Keratinocyte (primary cell): ENCODE measurements around the gene SH2D1B. TPM values are rescaled to one million over a fixed set of nuclear protein-coding genes. Genes with fewer than 3 reads are reported as not detected.

ENCODE experiments used
- DNase-seq: peaks from one replicate; pipeline ENCODE4 v3.0.0-alpha.2; 2011; ENCODE audit warnings: low read depth, missing footprints, low spot score
- FAIRE-seq: peaks from 2 replicates; lab custom pipeline; 2011; peaks lifted over from hg19 to GRCh38; lab: Jason Lieb, UNC
- H2AFZ ChIP-seq: 2 replicates; pipeline ENCODE4 v1.6.0; 2012; ENCODE audit warnings: low read length, control low read depth, inconsistent platforms; ENCODE audit not compliant: control insufficient read depth
- H3K27ac ChIP-seq: 2 replicates; pipeline ENCODE4 v1.5.1; 2011; ENCODE audit warnings: low read length; ENCODE audit not compliant: control insufficient read depth, insufficient read depth
- H3K27me3 ChIP-seq: 3 replicates; pipeline ENCODE4 v1.6.0; 2011; ENCODE audit warnings: low read length; ENCODE audit not compliant: control insufficient read depth, insufficient read depth; ENCODE audit errors: extremely low read depth
- H3K36me3 ChIP-seq, 2 experiments: 2 replicates in 1 of 2; 3 replicates in 1 of 2; pipeline ENCODE4 v1.5.1; 2011; ENCODE audit warnings: low read length in 2 of 2, mild to moderate bottlenecking in 1 of 2; ENCODE audit not compliant: control insufficient read depth in 2 of 2, insufficient read depth in 2 of 2; ENCODE audit errors: extremely low read depth in 1 of 2
- H3K4me1 ChIP-seq: 3 replicates; pipeline ENCODE4 v1.5.1; 2011; ENCODE audit warnings: low read length; ENCODE audit not compliant: control insufficient read depth, insufficient read depth; ENCODE audit errors: extremely low read depth
- H3K4me2 ChIP-seq: 3 replicates; pipeline ENCODE4 v1.6.0; 2011; ENCODE audit warnings: low read depth, low read length; ENCODE audit not compliant: control insufficient read depth, insufficient read depth; ENCODE audit errors: extremely low read depth
- H3K4me3 ChIP-seq, 3 experiments: fragments of 200-600 bp in 1 of 3; sonication (generic) in 1 of 3; 2 replicates in 2 of 3; 3 replicates in 1 of 3; pipeline ENCODE4 v1.5.1; 2011 to 2016; ENCODE audit warnings: low read length in 3 of 3, mild to moderate bottlenecking in 3 of 3, control low read depth in 2 of 3, inconsistent platforms in 1 of 3, low read depth in 1 of 3, mixed read lengths in 1 of 3, mixed run types in 1 of 3, moderate library complexity in 1 of 3; ENCODE audit not compliant: control insufficient read depth in 2 of 3, insufficient read depth in 2 of 3; ENCODE audit errors: extremely low read depth in 1 of 3
- H3K79me2 ChIP-seq: 2 replicates; pipeline ENCODE4 v1.6.0; 2012; ENCODE audit warnings: low read length; ENCODE audit not compliant: control insufficient read depth, insufficient read depth
- H3K9ac ChIP-seq: 3 replicates; pipeline ENCODE4 v1.6.0; 2011; ENCODE audit warnings: low read length; ENCODE audit not compliant: control insufficient read depth, insufficient read depth; ENCODE audit errors: extremely low read depth
- H3K9me1 ChIP-seq: 3 replicates; pipeline ENCODE4 v1.6.0; 2011; ENCODE audit warnings: low read length; ENCODE audit not compliant: control insufficient read depth, insufficient read depth; ENCODE audit errors: extremely low read depth
- H3K9me3 ChIP-seq: 2 replicates; pipeline ENCODE4 v1.5.1; 2012; ENCODE audit warnings: low read depth, low read length; ENCODE audit not compliant: control insufficient read depth
- H4K20me1 ChIP-seq: 3 replicates; pipeline ENCODE4 v1.6.0; 2011; ENCODE audit warnings: low read length; ENCODE audit not compliant: control insufficient read depth, insufficient read depth; ENCODE audit errors: extremely low read depth
- CTCF ChIP-seq, 3 experiments: IDR thresholded peaks in 1 of 3; conservative IDR thresholded peaks in 1 of 3; optimal IDR thresholded peaks in 1 of 3; 2 replicates in 2 of 3; 3 replicates in 1 of 3; pipeline versions ENCODE3 to v1.5.1; 2011; ENCODE audit warnings: low read length in 3 of 3, mild to moderate bottlenecking in 3 of 3, moderate library complexity in 2 of 3, control low read depth in 1 of 3, inconsistent platforms in 1 of 3; ENCODE audit not compliant: insufficient read depth in 2 of 3; ENCODE audit errors: extremely low read depth in 1 of 3
- EZH2 ChIP-seq: IDR thresholded peaks from one replicate; pipeline ENCODE4 v1.6.1; 2012; ENCODE audit warnings: inconsistent platforms, mild to moderate bottlenecking, low read length, moderate library complexity
- dilution Hi-C: fragments of 300-500 bp; cut with MboI; formaldehyde crosslinking; loops from one replicate; pipeline ENCODE4 v1.7.0; 2020; ENCODE audit warnings: low sequenced_read_pairs; ENCODE audit not compliant: extremely low pct_ligation_motif_present
- polyA plus RNA-seq, 5 experiments: library from polyadenylated mRNA; depleted of rRNA in 3 of 5; stranded (reverse) in 3 of 5; stranded (forward) in 1 of 5; unstranded in 1 of 5; fragments of >200 nt; gene quantifications; 1 replicate in 1 of 5; 2 replicates in 3 of 5; 3 replicates in 1 of 5; pipeline versions ENCODE4 v1.2.1 to v1.2.3, GENCODE V29; 2011 to 2012; ENCODE audit warnings: missing spikeins in 2 of 5, low read depth in 1 of 5, low replicate concordance in 1 of 5

Gene SH2D1B
- polyA plus RNA-seq, 1 donor (not counting 4 experiments of a cell fraction or from before 2014, with no cell fraction given): not detected

GRCh38 chr1:162370721-162371120 is 41.2 kb downstream of the SH2D1B start:
- peaks cover 29% of the 10 kb centered on the region for H3K4me1 ChIP-seq
- H4K20me1 ChIP-seq: no peaks in the 10 kb centered on the region
- no peaks in the 10 kb centered on the region for H3K36me3 ChIP-seq
- FAIRE-seq (no peak), DNase-seq (no peak)
- H2AFZ ChIP-seq: no peak overlapping the region
- no peaks in the 10 kb centered on the region for H3K27me3 ChIP-seq
- no peaks in the 10 kb centered on the region for H3K9me1 ChIP-seq
- no peaks in the 10 kb centered on the region for H3K9me3 ChIP-seq
- no peak overlapping the region for H3K27ac ChIP-seq
- H3K4me3 ChIP-seq: no peak overlapping the region
- no peak overlapping the region for H3K9ac ChIP-seq
- no peak overlapping the region for H3K4me2 ChIP-seq
- no peaks in the 10 kb centered on the region for H3K79me2 ChIP-seq
- TF ChIP-seq CTCF (optimal IDR thresholded peaks at IDR 0.05 in 1 of 3, IDR thresholded peaks at IDR 0.05 in 1 of 3, conservative IDR thresholded peaks at IDR 0.05 in 1 of 3; ENCODE audit: extremely low read depth in 1 of 3, insufficient read depth in 2 of 3, low read length in 3 of 3): no peak
- TF ChIP-seq EZH2: no peak
- dilution Hi-C loops: no loop called here

GRCh38 chr1:162370161-162370560 is 41.8 kb downstream of the SH2D1B start:
- H3K9me3 ChIP-seq: no peaks in the 10 kb centered on the region
- FAIRE-seq (no peak), DNase-seq (no peak)
- no peak overlapping the region for H3K27ac ChIP-seq
- H3K27me3 ChIP-seq: no peaks in the 10 kb centered on the region
- peaks cover 29% of the 10 kb centered on the region for H3K4me1 ChIP-seq
- H3K79me2 ChIP-seq: no peaks in the 10 kb centered on the region
- H3K4me3 ChIP-seq: no peak overlapping the region
- H4K20me1 ChIP-seq: no peaks in the 10 kb centered on the region
- H3K9ac ChIP-seq: no peak overlapping the region
- no peak overlapping the region for H2AFZ ChIP-seq
- H3K9me1 ChIP-seq: no peaks in the 10 kb centered on the region
- no peaks in the 10 kb centered on the region for H3K36me3 ChIP-seq
- H3K4me2 ChIP-seq: no peak overlapping the region
- dilution Hi-C loops: no loop called here
- TF ChIP-seq CTCF (optimal IDR thresholded peaks at IDR 0.05 in 1 of 3, IDR thresholded peaks at IDR 0.05 in 1 of 3, conservative IDR thresholded peaks at IDR 0.05 in 1 of 3; ENCODE audit: extremely low read depth in 1 of 3, insufficient read depth in 2 of 3, low read length in 3 of 3): no peak
- no peak for TF ChIP-seq EZH2
